T-helper 1 cell treated with Interleukin-12 subunit alpha and Interleukin-12 subunit beta and Interleukin-4 antibody, amounts not matched to agents 30 ng/mL and 1 ng/mL, for 36 hours (primary cell): ENCODE data around the gene MED1. TPM values are rescaled to one million over a fixed set of nuclear protein-coding genes. Genes with fewer than 3 reads are reported as not detected.
"Not testable (repeated sequence)": the region's sequence is repeated elsewhere in the genome, so short reads cannot be mapped to it uniquely, and the experiment has no call there.

Experiments
- intact Hi-C: fragments of 100-400 bp; cut with micrococcal nuclease; formaldehyde crosslinking; loops from one replicate; pipeline ENCODE4 v1.15.1; 2024
- total RNA-seq: library from RNA; stranded (reverse); gene quantifications from 2 replicates; pipeline ENCODE4 v1.2.3, GENCODE V29; 2022

The MED1 gene
- total RNA-seq, 1 donor from 2014 or later, result 63.5 TPM

- intact Hi-C loops, result no loop called here
Measured at GRCh38 chr17:39429600-39429999, 21.5 kb downstream of the MED1 start.

GRCh38 chr17:39416141-39416540 lies 34.9 kb downstream of the MED1 start:
- intact Hi-C loops, result no loop called here

DNA sequence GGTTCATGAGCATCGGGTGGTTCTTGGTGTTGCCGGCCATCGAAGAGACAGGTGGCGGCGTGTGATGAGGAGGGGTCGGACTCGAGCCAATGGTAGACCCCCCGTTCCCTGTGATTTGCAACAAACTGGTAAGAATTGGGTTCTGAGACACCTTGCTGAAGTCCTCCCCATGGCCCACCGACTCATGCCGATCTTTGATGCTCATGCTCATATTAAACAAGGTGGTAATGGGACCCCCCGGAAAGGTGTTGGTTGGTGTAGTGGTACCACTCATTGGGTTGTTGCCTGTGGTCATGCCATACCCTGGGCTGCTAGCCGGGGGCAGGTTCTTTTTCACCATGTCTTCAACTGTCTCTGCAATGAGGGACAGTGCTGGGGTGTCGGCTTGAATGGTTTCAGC lies 40.8 kb downstream of the MED1 start:
- intact Hi-C loops, result no loop called here

- intact Hi-C loops, result loop anchor here (10.0 kb wide), 2 partner anchors 854 to 1804 kb away; partner anchors contain the start of gene SYNRG
Measured at GRCh38 chr17:39408360-39408759, 42.7 kb downstream of the MED1 start.

DNA sequence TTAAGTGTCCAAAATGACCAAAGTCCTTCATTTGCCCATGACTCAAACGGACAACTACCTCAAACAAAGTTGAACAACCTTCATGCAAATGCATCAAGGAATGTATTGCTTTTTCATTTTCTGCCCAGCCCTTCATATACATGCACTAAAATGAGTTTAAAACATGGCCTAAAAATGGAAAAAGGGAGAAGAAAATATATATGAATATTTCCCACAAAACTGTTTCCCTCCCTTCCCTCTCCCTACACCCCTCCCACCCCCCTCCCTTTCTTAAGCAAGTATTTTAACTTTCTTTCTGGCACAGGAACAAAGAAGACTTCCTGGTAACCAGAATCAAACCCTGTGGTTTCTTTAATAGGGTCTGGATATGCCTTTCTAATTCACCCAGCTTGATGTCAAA lies 44.1 kb downstream of the MED1 start:
- intact Hi-C loops, result loop anchor here (1.0 to 10.0 kb wide), 3 partner anchors 17 to 1802 kb away; partner anchors contain the start of gene SYNRG

DNA sequence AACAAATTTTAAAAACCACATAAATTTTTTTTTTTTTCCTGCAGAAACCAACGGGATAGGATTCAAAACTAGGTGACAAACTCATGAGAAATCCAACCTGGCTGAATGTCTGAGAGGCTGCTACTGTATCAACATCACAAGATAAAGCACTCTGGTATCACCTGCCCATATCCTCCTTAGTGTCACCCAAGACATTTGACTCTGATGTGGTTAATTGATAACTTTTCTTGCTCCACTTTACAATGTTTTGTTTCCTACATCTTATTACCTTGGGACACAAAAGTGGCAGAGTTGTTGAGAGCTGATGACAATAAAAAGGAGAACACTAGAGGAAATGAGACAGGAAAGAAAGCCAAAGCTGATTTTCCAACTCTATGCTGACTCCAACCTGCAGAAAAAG lies 45.6 kb downstream of the MED1 start:
- intact Hi-C loops, result loop anchor here (10.0 kb wide), 2 partner anchors 851 to 1801 kb away; partner anchors contain the start of gene SYNRG

GRCh38 chr17:39404542-39405378 lies 46.3 kb downstream of the MED1 start:
- intact Hi-C loops, result loop anchor here (5.0 to 10.0 kb wide), 4 partner anchors 523 to 1800 kb away; partner anchors contain the start of genes LRRC3C, ORMDL3, PSMD3 and SYNRG

GRCh38 chr17:39402890-39403605 lies 48.0 kb downstream of the MED1 start:
- intact Hi-C loops, result loop anchor here (1.0 to 10.0 kb wide), 6 partner anchors 48 to 1798 kb away; partner anchors contain the start of genes CDK12, LRRC3C, MED1 and ORMDL3

GRCh38 chr17:39402244-39402889 lies 48.7 kb downstream of the MED1 start:
- intact Hi-C loops, result loop anchor here (1.0 to 10.0 kb wide), 6 partner anchors 49 to 1798 kb away; partner anchors contain the start of genes CDK12, LRRC3C, MED1 and ORMDL3

DNA sequence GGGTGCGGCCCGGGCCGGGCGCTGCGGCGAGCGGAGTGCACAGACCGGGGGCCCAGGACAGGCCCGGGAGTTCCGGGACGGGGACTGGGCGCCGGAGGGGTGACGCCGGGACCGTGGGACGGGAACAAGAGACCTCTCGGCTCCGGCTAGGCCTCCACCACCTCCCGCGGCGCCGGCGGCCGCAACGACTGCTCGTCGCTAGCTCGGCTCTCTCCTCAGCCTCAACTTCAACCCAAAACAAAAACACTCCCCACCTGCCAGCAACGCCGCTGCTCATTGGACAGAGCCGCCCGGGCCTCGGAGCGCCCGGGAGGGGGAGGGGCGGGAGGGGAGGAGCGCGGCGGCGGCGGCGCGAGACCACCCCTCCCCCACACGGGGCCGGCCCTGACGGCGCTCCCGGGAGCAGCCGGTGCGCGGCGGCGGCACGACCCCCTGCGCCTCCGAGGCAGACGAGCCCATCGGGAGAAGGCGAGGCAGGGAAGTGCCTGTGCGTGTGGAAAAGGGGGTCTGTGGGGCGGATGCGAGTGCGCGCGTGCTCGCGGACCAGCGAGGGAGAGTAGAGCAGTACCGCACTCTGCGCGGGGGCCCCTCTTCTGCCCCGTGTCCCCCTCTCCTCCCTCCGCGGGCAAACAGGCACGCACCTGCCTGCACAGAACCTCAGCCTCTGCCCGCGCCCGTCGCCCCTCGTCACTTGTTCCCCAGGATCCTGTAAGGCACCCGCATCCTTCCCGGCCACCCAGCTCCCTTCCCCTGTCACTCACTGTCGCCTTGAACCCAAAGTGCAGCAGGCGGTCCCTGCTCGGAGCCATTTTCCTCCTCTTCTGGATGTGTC lies 49.4 kb downstream of the MED1 start, which contains the start of gene FBXL20:
Gene FBXL20, minus strand, starts transcription at position 215 of the 832 bp plus-strand sequence. CDS start 224 bp downstream, outside the sequence.
- intact Hi-C loops, result loop anchor here (1.0 to 10.0 kb wide), 7 partner anchors 50 to 1797 kb away; partner anchors contain the start of genes CDK12, LRRC3C, MED1 and ORMDL3

DNA sequence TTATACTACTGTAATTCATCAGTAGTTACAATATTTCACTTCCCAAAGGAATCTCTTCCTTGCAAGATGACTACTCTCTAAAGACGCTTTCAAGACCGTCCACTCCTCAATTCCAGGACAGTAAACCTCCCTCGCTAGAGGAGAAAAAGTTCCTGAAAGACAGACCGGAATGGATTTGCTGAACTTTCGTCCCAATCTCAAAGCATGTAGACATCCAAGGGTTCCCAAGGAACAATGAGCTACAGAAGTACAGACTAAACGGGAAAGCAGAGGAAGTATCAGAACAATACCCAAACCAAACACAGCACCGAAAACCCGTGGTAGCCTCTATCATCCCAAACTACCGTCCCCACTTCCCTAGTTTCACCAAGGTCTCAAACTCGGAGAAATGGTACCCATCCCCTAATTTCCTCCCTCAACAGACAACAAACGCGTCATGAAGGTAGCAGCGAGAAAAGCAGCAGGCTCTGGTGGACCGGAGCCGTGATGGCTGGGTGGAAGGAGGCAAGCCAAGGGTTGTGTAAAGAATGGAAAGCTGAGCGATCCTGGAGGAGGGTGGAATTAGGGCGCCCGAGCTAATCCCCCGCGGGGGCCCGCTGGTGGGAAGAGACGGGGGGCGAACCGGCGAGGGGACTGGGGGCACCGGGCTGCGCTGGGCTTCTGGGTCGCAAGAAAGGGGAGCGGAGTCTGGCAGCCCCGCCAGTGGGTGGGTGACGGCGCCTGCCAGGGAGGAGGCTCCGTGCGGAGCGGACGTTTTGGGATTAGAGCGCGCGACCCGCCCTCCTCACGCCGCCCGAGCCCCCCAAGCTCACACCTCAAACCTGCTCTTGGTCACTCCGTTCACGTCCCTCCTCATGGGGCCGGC lies 50.3 kb downstream of the MED1 start:
- intact Hi-C loops, result loop anchor here (2.0 to 10.0 kb wide), 5 partner anchors 200 to 1796 kb away; partner anchors contain the start of genes LRRC3C, ORMDL3, PSMD3 and RPL19

GRCh38 chr17:39399791-39400190 lies 51.3 kb downstream of the MED1 start:
- intact Hi-C loops, result loop anchor here (2.0 to 10.0 kb wide), 5 partner anchors 199 to 1795 kb away; partner anchors contain the start of genes LRRC3C, ORMDL3, PSMD3 and RPL19

- intact Hi-C loops, result no loop called here
Measured at GRCh38 chr17:39393736-39394135, 57.3 kb downstream of the MED1 start.

GRCh38 chr17:39391448-39391847 lies 59.6 kb downstream of the MED1 start:
- intact Hi-C loops, result no loop called here

GRCh38 chr17:39385040-39385439 lies 66.0 kb downstream of the MED1 start:
- intact Hi-C loops, result no loop called here

DNA sequence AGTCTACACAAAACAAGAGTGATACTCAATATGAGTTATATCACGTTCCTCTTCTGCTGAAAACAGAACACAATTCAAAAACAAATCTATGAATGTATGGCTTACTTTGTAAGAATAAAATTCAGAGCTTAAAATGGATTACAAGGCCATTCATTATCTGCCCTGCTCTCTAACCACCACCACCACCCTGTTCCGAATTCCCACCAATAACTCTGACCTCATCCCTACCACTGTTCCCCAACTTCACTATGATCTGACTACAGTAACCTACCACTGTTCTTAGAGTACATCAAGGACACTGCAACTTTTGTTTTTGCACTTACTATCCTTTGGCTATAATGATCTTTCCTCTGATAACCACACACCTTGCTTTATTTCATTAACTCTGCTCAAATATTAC lies 70.9 kb downstream of the MED1 start:
- intact Hi-C loops, result no loop called here

- intact Hi-C loops, result no loop called here
Measured at GRCh38 chr17:39376434-39376833, 74.6 kb downstream of the MED1 start.

DNA sequence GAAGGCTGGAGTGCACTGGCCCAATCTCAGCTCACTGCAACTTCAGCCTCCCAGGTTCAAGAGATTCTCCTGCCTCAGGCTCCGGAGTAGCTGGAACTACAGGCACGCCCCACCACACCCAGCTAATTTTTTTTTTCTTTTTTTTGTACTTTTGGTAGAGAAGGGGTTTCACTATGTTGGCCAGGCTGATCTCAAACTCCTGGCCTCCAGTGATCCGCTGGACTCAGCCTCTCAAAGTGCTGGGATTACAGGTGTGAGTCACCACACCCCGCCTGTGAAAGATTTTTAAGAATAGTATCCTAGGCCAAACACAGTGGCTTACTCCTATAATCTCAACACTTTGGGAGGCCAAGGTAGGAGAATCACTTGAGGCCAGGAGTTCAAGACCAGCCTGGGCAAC lies 83.3 kb downstream of the MED1 start:
- intact Hi-C loops, result not testable (repeated sequence)

DNA sequence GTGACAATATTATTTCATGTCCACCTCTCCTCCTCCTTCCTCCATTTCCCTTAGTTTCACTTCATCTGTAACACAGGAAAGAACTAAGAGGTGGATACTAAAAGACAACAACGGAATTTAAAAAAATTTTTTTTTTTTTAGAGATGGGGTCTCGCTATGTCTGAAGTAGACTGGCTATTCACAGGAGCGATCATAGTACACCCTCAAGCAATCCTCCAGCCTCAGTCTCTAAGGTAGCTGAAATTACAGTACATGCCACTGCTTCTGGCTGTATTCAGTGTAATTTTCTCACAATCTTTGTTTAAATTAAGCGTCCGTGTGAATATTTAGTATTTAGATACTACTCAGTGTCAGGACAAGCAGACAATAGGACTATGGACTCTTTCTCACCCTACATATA lies 85.2 kb downstream of the MED1 start:
- intact Hi-C loops, result no loop called here
